NCI-H526 treated with DMSO at 0.1 percent for 48 hours (cell line): ENCODE data around the gene WEE2.
"Not testable (repeated sequence)": the region's sequence is repeated elsewhere in the genome, so short reads cannot be mapped to it uniquely, and the experiment has no call there.

ENCODE experiments used
- DNase-seq: peaks from one replicate; lab custom pipeline; 2025; lab: John Stamatoyannopoulos, UW

The WEE2 gene

DNA sequence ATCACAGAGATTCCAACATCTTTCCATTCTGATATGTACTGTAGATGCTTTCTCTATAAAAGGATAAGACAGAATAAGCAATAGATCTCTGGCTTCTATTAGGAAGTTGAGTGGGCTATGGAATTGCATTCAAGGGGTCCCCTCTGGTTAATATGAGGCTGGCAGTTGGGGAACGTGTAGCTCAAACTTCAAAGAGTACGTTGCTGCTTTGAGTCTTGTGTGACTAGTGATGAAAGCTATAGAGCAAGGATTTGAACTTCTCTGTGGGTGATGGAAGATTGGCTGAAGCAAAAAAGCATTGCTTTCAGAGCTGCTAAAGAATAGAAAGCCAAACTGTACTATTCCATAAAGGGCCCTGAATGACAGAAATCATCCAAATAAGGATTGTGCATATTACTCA is 6.4 kb downstream of the WEE2 start:
- no peak for DNase-seq

GRCh38 chr7:141715018-141715417 is 6.9 kb downstream of the WEE2 start:
- no peak for DNase-seq

- no peak for DNase-seq
These were observed 7.9 kb downstream of the WEE2 start for GRCh38 chr7:141715794-141716689.

DNA sequence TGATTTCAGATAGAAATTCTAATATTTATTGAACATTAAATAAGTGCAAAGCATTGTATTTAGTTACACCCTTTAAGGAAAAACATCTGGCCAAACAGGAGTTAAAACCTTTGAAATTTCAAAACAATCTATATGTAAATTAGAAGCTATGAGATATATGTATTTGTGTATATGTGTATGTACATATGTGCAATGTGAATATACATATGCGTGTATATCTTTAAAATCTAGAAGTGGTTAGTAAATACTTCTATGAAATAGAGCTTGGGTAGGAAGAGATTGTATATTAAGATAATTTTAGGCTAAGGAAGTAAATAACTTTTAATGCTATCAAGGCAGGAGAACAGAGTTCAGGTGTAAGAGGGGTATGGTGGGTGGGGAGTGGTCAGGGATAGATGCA is 9.3 kb downstream of the WEE2 start:
- peak; percentile 64 for DNase-seq

GRCh38 chr7:141722529-141722928 is 14.4 kb downstream of the WEE2 start:
- no peak for DNase-seq

DNA sequence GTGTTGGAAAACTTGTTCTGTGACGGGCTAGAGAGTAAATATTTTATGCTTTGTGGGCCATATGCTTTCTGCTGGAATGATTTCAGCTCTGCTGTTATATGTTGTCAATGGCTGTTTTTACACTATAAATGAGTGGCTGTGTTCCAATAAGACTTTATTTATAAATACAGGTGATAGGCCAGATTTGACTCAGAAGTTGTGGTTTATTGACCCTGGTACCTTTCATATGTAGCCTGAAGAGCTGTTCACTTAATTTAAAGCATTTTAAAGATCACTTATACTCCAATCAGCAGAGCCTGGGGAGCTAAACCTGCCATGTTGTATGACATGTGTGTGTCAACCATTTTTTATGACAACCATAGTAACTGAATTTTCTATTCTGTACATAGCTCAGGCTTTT is 20.9 kb downstream of the WEE2 start:
- no peak for DNase-seq

DNA sequence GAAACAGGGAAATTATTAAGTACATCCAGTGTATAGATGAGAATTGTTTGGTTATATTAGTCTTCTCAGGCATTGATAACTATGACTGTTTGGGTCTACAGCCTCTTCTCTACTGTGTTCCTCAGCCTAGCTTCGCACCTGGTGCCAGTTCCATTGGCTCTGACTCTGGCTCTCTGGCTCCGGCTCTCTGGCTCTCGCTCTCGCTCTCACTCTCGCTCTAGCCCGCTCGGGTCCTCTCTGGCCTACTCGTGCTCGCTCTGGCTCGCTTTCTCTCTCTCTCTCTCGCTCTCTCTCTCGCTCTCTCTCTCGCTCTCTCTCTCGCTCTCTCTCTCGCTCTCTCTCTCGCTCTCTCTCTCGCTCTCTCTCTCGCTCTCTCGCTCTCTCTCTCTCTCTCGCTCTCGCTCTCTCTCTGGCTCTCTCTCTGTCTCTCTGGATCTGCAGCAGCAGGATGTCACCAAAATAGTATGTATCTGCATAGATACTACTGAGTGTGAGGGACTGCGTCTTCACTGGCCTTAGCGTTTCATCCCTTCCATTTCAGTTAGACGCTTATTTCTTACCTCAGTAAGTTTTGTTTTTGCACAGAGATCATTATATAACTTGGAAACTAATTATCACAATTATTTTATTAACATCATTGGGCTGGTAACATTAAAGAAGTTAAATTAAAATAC is 23.5 kb downstream of the WEE2 start:
- DNase-seq: no peak

- DNase-seq: no peak
These were observed 29.1 kb downstream of the WEE2 start for GRCh38 chr7:141737118-141737835.

- DNase-seq: peak; percentile 99
These were observed 29.9 kb downstream of the WEE2 start, which contains the start of gene SSBP1 for GRCh38 chr7:141737836-141738591. SSBP1 (plus strand) TSS chr7:141738358; CDS start chr7:141739167, 809 bp downstream.

DNA sequence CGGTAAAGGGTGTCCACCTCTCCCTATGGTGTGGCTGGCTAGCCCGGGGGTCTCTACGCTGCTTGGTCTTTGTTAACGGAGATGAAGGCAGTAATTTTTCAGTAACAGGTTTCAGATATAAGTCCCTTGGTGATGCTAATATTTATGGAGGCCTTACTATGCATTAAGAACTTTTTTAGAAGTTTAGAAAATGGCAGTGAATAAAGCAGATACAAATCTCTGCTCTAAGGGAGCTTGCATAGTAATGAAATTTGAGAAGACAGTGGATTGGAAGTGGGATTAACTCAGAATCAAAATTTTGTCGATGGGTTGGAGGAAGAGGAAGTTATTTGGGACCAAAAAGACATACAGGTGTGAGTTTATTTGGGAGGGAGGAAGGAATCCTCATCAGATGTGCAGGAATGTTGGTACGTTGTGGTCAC is 30.4 kb downstream of the WEE2 start:
- no peak for DNase-seq

GRCh38 chr7:141739250-141739649 is 31.1 kb downstream of the WEE2 start:
- DNase-seq: no peak

- no peak for DNase-seq
These were observed 34.1 kb downstream of the WEE2 start for GRCh38 chr7:141742229-141742628.

DNA sequence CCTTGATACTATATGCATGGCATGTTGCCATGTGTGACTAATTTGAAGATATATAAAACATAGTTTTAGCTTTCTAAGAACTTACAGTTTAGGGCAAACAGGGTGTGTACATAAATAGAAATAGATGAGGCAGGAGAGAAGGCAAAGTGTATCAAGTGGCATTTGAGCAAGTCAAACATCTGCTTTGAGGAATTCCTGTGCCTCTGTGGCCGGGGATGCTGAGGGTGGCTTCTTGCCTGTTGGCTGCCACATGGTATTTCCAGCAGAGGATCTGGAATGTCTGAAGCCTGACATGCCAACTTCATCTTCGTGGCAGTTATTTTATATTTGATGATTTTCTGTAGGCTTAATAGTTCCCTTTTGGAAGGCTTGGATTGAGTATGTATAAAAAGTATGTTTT is 36.0 kb downstream of the WEE2 start:
- DNase-seq: no peak

- DNase-seq: no peak
These were observed 40.2 kb downstream of the WEE2 start for GRCh38 chr7:141748396-141748795.

DNA sequence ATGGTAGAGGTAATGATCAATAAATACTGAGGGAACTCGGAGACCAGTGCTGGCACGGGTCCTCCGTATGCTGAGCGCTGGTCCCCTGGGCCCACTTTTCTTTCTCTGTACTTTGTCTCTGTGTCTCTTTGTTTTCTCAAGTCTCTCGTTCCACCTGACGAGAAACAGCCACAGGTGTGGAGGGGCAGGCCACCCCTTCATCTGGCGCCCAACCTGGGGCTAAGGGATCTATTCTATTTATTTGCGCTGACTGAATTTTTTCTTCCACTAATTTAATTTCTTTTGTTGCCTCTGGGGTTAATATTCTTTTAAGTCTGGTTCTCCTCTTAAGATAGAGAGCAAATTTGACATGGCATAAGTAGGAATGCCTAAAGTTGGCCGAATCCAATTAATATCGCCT is 43.8 kb downstream of the WEE2 start:
- not testable (repeated sequence) for DNase-seq

GRCh38 chr7:141752634-141753033 is 44.5 kb downstream of the WEE2 start:
- DNase-seq: no peak

GRCh38 chr7:141754939-141755338 is 46.8 kb downstream of the WEE2 start:
- DNase-seq: no peak

GRCh38 chr7:141763797-141764196 is 55.6 kb downstream of the WEE2 start, which contains the start of gene TAS2R3:
TAS2R3 (plus strand) TSS chr7:141764097; CDS start chr7:141764159, 62 bp downstream.
- no peak for DNase-seq

DNA sequence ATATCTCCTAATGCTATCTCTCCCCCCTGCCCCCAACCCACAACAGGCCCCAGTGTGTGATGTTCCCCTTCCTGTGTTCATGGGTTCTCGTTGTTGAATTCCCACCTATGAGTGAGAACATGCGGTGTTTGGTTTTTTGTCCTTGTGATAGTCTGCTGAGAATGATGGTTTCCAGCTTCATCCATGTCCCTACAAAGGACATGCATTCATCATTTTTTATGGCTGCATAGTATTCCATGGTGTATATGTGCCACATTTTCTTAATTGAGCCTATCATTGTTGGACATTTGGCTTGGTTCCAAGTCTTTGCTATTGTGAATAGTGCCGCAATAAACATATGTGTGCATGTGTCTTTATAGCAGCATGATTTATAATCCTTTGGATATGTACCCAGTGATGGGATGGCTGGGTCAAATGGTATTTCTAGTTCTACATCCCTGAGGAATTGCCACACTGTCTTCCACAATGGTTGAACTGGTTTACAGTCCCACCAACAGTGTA is 62.0 kb downstream of the WEE2 start:
- DNase-seq: not testable (repeated sequence)

DNA sequence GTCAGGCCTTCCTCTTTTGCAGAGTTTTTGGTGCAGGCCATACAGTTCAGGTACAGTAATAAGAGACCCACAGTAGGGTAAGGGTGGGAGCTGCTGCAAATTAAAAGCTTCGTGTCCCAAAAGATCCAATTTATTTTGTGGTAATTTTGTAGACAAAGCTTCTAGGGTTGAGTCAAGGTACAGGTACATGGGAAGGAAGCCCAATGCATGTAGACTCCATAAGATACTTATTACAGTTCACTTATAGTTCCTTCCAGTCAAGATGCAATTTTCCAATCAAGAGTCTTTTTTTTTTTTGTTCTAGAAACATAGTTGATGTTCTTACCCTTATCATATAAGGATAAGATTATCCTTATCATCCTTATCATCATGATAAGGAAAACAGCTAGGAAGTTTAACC is 68.2 kb downstream of the WEE2 start, which contains the start of gene TAS2R4:
TAS2R4 (plus strand) TSS at position 301 of the 400 bp plus-strand sequence. CDS start 1,815 bp downstream, outside the sequence.
- no peak for DNase-seq
